NB4 (cell line): ENCODE measurements around the gene COL5A1.

ENCODE experiments used
- DNase-seq: peaks from one replicate; pipeline ENCODE4 v3.0.0; 2010; ENCODE audit warnings: low read depth
- H3K4me3 ChIP-seq: one replicate; pipeline ENCODE4 v1.5.1; 2011; ENCODE audit warnings: mild to moderate bottlenecking, low read depth, low read length, moderate library complexity
- CTCF ChIP-seq: IDR thresholded peaks from one replicate; pipeline ENCODE4 v1.5.1; 2012; ENCODE audit warnings: low read depth, low read length
- MYC ChIP-seq: IDR thresholded peaks from 2 replicates; pipeline ENCODE4 v1.6.1; 2011; ENCODE audit warnings: low read depth, low read length
- POLR2A ChIP-seq: IDR thresholded peaks from 2 replicates; pipeline ENCODE4 v1.6.1; 2011; ENCODE audit warnings: mild to moderate bottlenecking; ENCODE audit not compliant: insufficient read length; ENCODE audit errors: extremely low read depth
- TF ChIP-seq, protein P1 (sequence below): IDR thresholded peaks from 2 replicates; pipeline ENCODE4 v1.6.1; 2011; ENCODE audit warnings: low read depth, low read length

The COL5A1 gene

GRCh38 chr9:134751622-134752021 is 110.0 kb downstream of the COL5A1 start:
- no peak for DNase-seq
- H3K4me3 ChIP-seq = no peak overlapping the region
- TF ChIP-seq CTCF (no peak), POLR2A (no peak), MYC (no peak)
- TF ChIP-seq, protein P1, sequence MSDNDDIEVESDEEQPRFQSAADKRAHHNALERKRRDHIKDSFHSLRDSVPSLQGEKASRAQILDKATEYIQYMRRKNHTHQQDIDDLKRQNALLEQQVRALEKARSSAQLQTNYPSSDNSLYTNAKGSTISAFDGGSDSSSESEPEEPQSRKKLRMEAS = no peak

DNA sequence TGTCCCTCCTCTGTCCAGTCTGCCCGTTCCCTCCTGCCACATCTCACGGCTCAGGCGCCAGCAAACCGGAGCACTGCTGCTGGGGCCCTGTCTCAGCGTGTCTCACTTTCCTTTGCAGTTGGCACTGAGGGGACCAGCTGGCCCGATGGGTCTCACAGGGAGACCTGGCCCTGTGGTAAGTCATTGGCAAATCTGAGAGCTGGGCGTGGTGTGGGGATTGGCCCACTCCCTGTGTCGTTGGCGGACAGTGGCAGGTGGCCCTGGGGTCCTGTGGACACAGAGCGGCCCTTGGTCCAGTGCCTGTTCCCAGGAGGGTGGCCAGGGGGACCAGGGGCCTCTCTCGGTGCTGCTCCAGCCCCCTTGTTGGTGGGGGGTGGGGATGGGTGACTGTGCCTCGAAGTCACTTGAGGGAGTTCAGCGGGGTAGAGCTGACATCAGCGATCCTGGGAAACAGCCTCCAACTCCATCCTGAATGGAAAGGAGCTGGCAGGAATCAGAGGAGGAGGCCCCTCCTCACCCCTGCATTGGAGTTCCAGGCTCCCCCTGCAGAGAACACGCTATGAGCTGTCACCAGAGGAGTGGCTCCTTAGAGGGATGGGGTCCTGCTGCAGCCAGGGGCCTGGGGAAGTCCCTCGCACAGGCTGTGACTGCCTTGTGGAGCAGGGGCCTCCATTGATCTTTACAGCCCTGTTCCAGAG is 111.0 kb downstream of the COL5A1 start:
- DNase-seq = no peak
- H3K4me3 ChIP-seq = no peak overlapping the region
- no peak for TF ChIP-seq MYC
- TF ChIP-seq CTCF = no peak
- TF ChIP-seq, protein P1 = no peak
- TF ChIP-seq POLR2A = no peak

- TF ChIP-seq, protein P1 = no peak
- no peak for TF ChIP-seq MYC
- no peak for TF ChIP-seq CTCF
- no peak for TF ChIP-seq POLR2A
- DNase-seq = no peak
- H3K4me3 ChIP-seq = no peak overlapping the region
These were observed 111.6 kb downstream of the COL5A1 start for GRCh38 chr9:134753191-134753590.

DNA sequence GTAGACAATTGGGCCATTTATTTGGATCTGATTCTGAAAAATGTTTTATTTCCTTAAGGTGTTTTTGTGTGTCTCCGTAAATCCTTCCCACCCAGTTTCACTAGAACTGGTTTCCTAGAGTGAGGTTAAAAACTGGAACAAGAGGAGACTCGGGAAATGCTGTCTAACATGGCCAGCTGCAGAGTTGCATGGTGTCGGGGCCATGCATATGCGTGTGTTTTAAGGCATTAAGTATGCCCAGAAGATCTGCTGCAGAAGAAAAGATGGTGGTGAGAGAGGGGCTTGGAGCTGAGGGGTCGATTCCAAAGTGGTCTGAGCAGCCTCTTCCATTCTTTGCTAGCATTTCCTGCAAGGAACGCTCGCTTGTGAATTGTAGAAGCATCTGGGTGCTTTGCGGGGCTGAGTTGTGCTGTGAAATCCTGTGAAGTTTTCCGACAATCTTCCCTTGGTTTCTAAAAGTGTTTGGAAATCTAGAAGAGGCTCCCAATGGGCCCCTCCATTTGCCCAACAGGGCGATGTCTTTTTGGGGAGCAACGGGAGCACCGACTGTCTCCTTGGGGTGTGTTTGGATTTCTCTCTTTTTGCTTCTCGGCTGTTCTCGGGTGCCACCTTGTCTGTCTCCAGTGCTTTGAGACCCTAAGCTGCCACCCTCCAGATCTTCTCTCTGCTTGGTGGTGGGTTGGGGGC is 113.8 kb downstream of the COL5A1 start:
- H3K4me3 ChIP-seq = no peak overlapping the region
- TF ChIP-seq CTCF = no peak
- TF ChIP-seq, protein P1 = no peak
- no peak for TF ChIP-seq MYC
- no peak for TF ChIP-seq POLR2A
- DNase-seq = no peak

GRCh38 chr9:134756098-134756497 is 114.5 kb downstream of the COL5A1 start:
- DNase-seq = no peak
- no peak overlapping the region for H3K4me3 ChIP-seq
- TF ChIP-seq POLR2A (no peak), CTCF (no peak), MYC (no peak)
- TF ChIP-seq, protein P1 = no peak
